Suprapubic skin (tissue), 4 donors: ENCODE data around the gene TEX50. TPM values are rescaled to one million over a fixed set of nuclear protein-coding genes. Genes with fewer than 3 reads are reported as not detected.
"Not testable (repeated sequence)": the region's sequence is repeated elsewhere in the genome, so short reads cannot be mapped to it uniquely, and the experiment has no call there.

Source experiments
- DNase-seq, 2 donors: peaks; one replicate each; pipeline ENCODE4 v3.0.0-alpha.2; 2019; ENCODE audit warnings: low spot score in 2 of 2
- H3K27ac ChIP-seq: fragments of 200-600 bp; sonication (generic); one replicate; pipeline ENCODE4 v1.5.1; 2019
- H3K27me3 ChIP-seq: fragments of 200-600 bp; sonication (generic); one replicate; pipeline ENCODE4 v1.5.1; 2019
- H3K36me3 ChIP-seq: fragments of 200-600 bp; sonication (generic); one replicate; pipeline ENCODE4 v1.5.1; 2019
- H3K4me1 ChIP-seq: fragments of 200-600 bp; sonication (generic); one replicate; pipeline ENCODE4 v1.5.1; 2019
- H3K4me3 ChIP-seq: fragments of 200-600 bp; sonication (generic); one replicate; pipeline ENCODE4 v1.5.1; 2019; ENCODE audit warnings: mild to moderate bottlenecking
- H3K9me3 ChIP-seq: fragments of 200-600 bp; sonication (generic); one replicate; pipeline ENCODE4 v1.5.1; 2019
- CTCF ChIP-seq, 2 donors: fragments of 200-600 bp in 1 of 2; fragments of 450-650 bp in 1 of 2; sonication (generic) in 1 of 2; IDR thresholded peaks; one replicate each; pipeline ENCODE4 v1.5.1; 2016 to 2019; ENCODE audit warnings: antibody characterized with exemption in 2 of 2, mild to moderate bottlenecking in 1 of 2, moderate library complexity in 1 of 2
- EP300 ChIP-seq: sonication (generic); formaldehyde crosslinking; IDR thresholded peaks from one replicate; pipeline ENCODE4 v1.6.1; 2017; ENCODE audit warnings: antibody characterized with exemption
- POLR2A ChIP-seq, 2 donors: fragments of 450-650 bp; IDR thresholded peaks; one replicate each; pipeline ENCODE4 v1.6.1; 2017; ENCODE audit warnings: antibody characterized with exemption in 2 of 2, mild to moderate bottlenecking in 2 of 2, moderate library complexity in 2 of 2
- POLR2AphosphoS5 ChIP-seq, 3 donors: sonication (generic); formaldehyde crosslinking; IDR thresholded peaks; one replicate each; pipeline ENCODE4 v1.6.1; 2017; ENCODE audit warnings: antibody characterized with exemption in 3 of 3
- WGBS: methylation state at CpG from one replicate; pipeline ENCODE4 v1.1.5; 2018; 5-methylcytosine and 5-hydroxymethylcytosine counted together
- total RNA-seq, 4 donors: library from RNA; depleted of rRNA; stranded (reverse); fragments of >200 nt; gene quantifications; one replicate each; pipeline ENCODE4 v1.1.0, GENCODE V29; 2016

The TEX50 gene
- total RNA-seq, 4 donors from 2014 or later, result not detected

DNA sequence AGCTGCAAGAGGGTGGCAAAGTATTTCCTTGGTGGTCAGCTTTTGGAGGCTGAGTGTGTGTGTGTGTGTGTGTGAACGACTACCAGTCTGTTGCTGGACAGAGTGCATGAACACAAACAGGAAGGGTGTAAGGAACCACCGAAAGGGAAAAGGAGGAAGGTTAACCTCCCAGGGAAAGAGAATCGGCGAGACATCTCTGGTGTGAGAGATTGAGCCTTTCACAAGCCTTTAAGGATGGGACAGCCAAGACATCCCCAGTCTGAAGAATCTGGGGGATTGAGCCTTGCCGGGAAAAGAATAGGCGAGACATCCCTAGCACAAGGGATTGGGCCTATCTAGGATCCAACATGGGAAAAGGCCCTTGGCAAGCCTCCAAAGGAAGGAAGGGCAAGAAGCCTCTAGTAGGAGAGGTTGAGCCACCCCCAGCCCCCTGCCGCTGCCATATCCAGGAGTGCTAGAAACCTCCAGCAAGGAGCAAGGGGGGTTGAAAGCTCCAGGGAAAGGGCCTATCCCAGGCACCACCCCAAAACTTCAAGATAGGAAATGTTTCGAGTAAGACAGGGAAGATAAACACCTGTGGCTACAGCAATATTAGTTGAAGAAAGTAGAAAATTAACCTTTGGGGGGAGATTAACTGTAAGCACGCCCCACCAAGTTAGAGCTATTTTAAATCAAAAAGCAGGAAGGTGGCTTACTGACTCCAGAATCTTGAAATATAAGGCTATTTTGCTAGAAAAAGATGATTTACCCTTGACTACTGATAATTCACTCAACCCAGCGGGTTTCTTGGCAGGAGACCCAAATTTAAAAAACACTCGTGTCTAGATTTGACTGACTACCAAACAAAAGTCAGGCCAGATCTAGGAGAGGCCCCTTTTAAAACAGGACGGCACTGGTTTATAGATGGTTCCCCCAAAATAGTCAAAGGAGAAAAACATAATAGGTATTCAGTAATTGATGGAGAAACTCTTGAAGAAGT lies 3.2 kb downstream of the TEX50 start:
- no peaks in the 10 kb centered on the region for H3K36me3 ChIP-seq
- H3K4me3 ChIP-seq, result no peak overlapping the region
- WGBS, result 81% methylated on average over 12 of the region's 12 CpGs
- no peaks in the 10 kb centered on the region for H3K27me3 ChIP-seq
- TF ChIP-seq POLR2AphosphoS5 (IDR thresholded peaks at IDR 0.05) (no peak), POLR2A (IDR thresholded peaks at IDR 0.05) (no peak), EP300 (no peak), CTCF (IDR thresholded peaks at IDR 0.05) (no peak)
- H3K9me3 ChIP-seq, result peaks cover 3% of the 10 kb centered on the region
- no peak for DNase-seq
- no peak overlapping the region for H3K27ac ChIP-seq
- no peaks in the 10 kb centered on the region for H3K4me1 ChIP-seq

DNA sequence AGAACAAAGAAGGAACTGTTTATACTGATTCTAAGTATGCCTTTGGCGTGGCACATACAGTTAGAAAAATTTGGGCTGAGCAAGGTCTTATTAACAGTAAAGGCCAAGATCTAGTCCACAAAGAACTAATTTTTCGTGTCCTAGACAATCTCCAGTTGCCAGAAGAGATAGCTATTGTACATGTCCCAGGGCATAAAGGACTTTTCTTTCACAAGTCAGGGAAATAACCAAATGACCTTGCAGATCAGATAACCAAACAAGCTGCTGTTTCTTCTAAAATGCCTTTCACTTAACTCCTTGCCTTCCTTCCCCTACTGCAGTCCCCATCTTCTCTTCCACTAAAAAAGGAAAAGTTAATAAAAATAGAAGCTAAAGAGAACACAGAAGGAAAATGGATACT lies 4.0 kb downstream of the TEX50 start:
- Histone ChIP-seq H3K9me3 (peaks cover 3% of the 10 kb centered on the region), H3K4me1 (no peaks in the 10 kb centered on the region), H3K27me3 (no peaks in the 10 kb centered on the region), H3K27ac (no peak overlapping the region), H3K4me3 (no peak overlapping the region), H3K36me3 (no peaks in the 10 kb centered on the region)
- WGBS, result 48% methylated on average over 2 of the region's 2 CpGs
- TF ChIP-seq POLR2AphosphoS5 (IDR thresholded peaks at IDR 0.05) (no peak), POLR2A (IDR thresholded peaks at IDR 0.05) (no peak), CTCF (IDR thresholded peaks at IDR 0.05) (no peak), EP300 (no peak)
- no peak for DNase-seq

DNA sequence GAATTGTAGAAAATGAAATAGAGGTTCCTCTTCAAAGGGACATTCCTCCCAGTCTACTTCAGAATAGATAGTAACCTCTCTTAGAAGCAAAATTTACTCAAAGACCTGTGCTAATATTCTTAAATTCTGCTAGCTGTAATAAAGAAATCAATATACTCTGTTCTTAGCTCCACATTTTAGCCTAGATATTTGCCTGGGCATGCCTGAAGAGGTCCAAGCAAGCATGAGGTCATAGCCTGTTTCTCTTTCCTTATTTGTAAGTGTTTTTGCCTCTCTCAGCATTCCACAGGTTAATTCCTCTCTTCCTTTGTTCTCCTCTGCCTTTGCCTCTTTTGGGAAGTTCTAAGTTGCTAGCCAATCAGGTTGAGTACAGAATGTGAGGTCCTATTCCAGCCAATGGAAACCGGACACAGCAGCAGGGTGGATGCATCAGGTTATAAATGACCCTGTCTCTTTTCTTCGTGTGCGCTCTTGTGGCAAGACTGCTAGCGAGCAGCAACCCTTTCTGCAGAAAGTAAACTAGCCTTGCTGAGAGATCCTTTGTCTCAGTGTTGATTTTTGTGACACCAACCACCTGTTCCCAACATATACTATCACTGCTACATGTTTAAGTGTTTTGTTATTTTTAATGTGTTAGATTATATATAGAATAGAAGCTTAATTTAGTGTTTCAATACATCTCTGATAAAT lies 7.5 kb downstream of the TEX50 start:
- H3K27ac ChIP-seq, H3K4me1 ChIP-seq, H3K27me3 ChIP-seq, H3K36me3 ChIP-seq, H3K9me3 ChIP-seq, DNase-seq, H3K4me3 ChIP-seq: not testable (repeated sequence)
- WGBS, result 92% methylated on average over 4 of the region's 4 CpGs

GRCh38 chr1:173646656-173647055 lies 11.5 kb downstream of the TEX50 start:
- TF ChIP-seq EP300 (no peak), POLR2A (IDR thresholded peaks at IDR 0.05) (no peak), CTCF (IDR thresholded peaks at IDR 0.05) (no peak), POLR2AphosphoS5 (IDR thresholded peaks at IDR 0.05) (no peak)
- no peak for DNase-seq
- 51% methylated on average over 3 of the region's 3 CpGs for WGBS

GRCh38 chr1:173648880-173649605 lies 13.9 kb downstream of the TEX50 start:
- Histone ChIP-seq H3K4me1 (no peaks in the 10 kb centered on the region), H3K9me3 (no peaks in the 10 kb centered on the region), H3K27ac (no peak overlapping the region), H3K4me3 (no peak overlapping the region), H3K27me3 (no peaks in the 10 kb centered on the region), H3K36me3 (no peaks in the 10 kb centered on the region)
- no peak for DNase-seq
- TF ChIP-seq POLR2A (IDR thresholded peaks at IDR 0.05) (no peak), CTCF (IDR thresholded peaks at IDR 0.05) (no peak), POLR2AphosphoS5 (IDR thresholded peaks at IDR 0.05) (no peak), EP300 (no peak)

More at GRCh38 chr1:173646656-173647055, 11.5 kb downstream of the TEX50 start:
- Histone ChIP-seq H3K4me3 (no peak overlapping the region), H3K27ac (no peak overlapping the region), H3K4me1 (no peaks in the 10 kb centered on the region), H3K27me3 (no peaks in the 10 kb centered on the region), H3K9me3 (no peaks in the 10 kb centered on the region), H3K36me3 (no peaks in the 10 kb centered on the region)
